Measurements from ENCODE around the gene ITGB4.

ITGB4 gene

DNA sequence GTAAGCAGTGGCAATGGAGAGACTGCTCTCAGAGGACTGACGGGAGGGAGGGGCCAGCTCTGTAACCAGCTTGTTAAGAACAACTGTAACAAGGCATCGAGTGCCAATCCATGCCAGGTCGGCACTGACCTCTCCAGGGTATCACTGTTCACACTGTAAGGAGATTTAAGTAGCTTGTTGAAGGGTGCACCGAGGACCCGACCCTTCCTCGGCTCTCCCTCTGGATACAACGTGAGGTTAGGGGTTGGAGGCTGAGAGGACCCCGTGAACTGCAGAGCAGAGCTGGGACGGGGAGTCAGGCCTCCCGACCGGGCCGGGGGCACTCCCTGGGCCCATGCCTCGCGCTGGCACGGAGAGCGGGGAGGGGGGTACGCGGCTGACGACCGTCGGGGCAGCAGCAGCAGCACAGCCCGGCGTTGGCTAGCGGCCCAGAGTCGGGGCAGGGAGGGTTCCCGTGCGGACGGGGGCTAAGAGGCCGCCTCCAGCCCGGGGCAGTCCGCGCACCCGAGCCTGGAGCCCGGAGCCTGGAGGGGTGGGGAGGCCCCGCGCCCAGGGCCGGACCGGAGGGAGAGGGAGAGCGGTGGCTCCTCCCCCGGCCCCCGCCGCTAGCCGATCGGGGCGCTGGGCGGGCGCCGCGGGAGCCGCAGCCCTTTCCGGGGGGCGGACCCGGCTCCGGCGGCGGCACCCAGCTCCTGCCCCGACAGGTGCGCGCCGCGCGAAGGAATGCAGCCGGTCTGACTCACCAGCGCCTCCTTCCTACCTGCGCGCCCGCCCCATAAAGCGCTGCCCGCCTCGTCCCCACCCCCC lies at the start of gene ITGB4:
Gene ITGB4, plus strand, starts transcription at position 804 of the 807 bp plus-strand sequence. CDS start 3,245 bp downstream, outside the sequence.
- peak; percentile 20 for DNase-seq (ENCODE audit: low read depth, low spot score)

DNA sequence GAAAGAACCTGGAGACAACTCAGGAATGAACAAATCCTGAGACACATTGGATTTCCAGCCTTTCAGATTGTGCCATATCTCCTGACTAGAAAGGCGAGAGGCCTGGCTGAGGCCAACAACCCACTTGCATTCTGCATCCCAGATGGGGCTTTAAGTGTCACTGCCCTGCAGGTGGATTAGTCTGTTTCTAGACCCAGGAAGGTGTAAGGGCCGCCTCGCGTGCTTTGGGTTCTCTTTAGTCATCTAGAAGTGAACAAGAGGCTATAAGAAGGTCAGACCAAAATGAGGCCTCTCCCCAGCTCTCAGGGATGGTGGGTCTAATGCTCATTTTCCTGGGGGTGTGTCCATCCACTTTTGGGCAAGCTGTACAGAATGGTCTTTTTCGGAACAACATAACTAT lies 49.2 kb upstream of the ITGB4 start:
- DNase-seq (ENCODE audit: low read depth, low spot score): no peak

GRCh38 chr17:75673487-75673886 lies 47.8 kb upstream of the ITGB4 start:
- DNase-seq (ENCODE audit: low read depth, low spot score): no peak

DNA sequence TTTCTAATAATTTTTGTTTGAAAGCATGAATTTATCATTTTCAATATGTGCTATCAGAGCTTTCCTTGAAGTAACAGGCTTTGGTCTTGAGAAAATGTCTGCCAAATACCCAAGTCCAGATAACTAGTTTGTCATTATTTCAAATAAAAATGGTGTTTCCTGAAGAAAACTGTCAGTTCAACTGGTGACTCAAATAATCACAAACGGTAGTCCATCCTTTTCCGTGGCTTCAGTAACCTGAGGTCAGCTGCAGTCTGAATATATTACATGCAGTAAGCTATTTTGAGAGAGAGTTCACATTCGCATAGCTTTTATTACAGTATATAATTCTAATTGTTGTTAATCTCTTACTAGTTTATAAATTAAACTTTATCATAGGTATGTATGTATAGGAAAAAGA lies 44.8 kb upstream of the ITGB4 start:
- DNase-seq (ENCODE audit: low read depth, low spot score): no peak

DNA sequence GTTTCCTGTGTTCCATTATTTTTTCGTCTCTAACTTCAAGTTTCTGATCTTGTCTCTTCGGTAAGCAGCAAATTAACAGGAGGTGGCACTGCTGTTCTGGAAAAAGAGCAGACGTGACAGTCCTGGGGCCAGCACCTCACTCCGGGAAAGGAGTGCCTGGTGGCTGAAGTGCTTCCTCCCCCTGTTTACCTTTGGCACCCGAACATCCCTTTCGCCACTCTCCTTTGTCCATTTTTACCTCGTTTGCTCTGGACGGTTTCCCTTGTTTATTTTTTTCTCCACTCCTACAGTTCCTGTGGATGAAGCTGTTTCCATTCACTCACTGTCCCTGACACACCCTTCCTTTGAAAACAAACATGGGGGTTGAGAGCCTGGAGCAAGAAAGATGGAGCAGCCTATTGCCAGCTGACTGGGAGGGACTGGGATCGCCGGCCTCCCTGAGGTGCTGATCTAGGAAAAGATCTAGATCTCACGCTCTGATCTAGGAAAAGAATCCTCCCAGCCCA lies 41.5 kb upstream of the ITGB4 start:
- no peak for DNase-seq (ENCODE audit: low read depth, low spot score)

DNA sequence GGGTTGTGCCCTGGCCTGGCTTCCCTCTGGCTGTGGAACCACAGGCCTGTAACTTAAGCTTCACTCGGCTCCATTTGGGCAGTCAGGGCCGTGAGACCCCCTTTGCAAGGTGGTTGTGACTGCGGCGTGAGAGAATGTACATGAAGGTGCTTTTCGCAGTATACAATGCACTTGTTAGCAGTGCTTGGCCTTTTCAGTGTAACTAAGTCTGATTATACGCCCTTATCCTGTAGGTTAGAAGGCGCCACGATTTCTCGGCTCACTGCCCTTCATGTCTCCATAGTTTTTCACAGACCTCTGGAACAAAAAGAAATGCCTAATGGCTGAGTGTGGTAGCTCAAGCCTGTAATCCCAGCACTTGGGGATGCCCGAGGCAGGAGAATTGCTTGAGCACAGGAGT lies 40.8 kb upstream of the ITGB4 start:
- no peak for DNase-seq (ENCODE audit: low read depth, low spot score)

- DNase-seq (ENCODE audit: low read depth, low spot score): no peak
These were observed 40.0 kb upstream of the ITGB4 start for GRCh38 chr17:75681289-75681688.

DNA sequence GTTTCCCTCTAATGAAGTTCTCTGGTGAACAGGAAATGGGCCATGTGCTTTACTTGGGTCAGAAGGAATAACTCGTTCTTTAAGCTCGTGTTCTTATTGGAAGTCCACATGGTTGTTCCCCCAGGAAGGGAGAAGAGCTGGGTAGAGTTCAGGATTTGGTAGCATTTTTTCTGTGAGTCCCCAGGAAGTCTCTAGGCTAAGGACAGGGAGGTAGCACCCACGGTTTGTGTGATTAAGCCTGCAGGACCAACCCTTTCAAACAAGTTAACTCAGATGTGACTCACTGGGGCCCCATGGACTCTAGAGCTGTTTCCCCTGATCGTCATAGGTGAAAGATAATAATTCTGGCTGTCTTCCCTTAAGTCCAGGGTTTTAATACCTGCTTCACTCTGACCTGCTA lies 37.7 kb upstream of the ITGB4 start:
- no peak for DNase-seq (ENCODE audit: low read depth, low spot score)

DNA sequence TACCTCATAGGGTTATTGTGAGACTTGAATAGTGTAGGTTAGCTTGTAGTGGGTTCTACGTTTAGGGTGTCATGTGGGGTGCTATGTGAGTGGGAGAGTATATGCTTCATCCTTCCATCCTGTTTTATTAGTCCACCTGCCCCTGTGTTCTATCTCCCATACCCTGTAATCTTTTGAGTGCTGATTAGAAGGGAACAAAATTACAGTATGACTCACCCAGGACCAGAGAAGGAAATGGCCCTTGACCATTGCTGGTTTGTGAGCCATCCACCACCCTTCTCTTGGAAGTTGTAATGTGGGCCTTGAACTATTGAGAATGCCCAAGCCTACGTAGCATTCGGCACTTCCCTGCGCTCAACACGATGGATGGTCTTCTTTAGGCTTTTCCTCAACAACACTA lies 37.0 kb upstream of the ITGB4 start:
- DNase-seq (ENCODE audit: low read depth, low spot score): no peak

DNA sequence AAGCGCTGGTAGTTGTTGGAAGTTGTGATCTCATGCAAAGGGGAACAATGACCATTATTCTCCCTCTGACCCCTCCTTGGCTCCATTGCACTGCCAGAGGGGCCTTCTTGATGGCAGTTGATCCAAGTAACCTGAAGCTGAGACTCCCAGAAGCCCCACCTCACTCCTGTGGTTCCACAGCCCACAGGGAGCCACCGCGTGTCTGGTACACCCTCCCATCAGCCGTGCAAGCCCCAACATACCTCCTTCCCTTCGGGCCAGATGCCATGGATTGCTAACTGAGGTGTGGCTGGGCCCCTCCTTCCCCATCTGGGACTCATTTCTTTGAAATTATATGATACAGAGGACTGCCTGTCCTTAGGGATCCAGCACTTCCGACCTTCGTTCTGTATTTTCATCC lies 36.3 kb upstream of the ITGB4 start:
- no peak for DNase-seq (ENCODE audit: low read depth, low spot score)

GRCh38 chr17:75685499-75685898 lies 35.8 kb upstream of the ITGB4 start:
- DNase-seq (ENCODE audit: low read depth, low spot score): no peak

DNA sequence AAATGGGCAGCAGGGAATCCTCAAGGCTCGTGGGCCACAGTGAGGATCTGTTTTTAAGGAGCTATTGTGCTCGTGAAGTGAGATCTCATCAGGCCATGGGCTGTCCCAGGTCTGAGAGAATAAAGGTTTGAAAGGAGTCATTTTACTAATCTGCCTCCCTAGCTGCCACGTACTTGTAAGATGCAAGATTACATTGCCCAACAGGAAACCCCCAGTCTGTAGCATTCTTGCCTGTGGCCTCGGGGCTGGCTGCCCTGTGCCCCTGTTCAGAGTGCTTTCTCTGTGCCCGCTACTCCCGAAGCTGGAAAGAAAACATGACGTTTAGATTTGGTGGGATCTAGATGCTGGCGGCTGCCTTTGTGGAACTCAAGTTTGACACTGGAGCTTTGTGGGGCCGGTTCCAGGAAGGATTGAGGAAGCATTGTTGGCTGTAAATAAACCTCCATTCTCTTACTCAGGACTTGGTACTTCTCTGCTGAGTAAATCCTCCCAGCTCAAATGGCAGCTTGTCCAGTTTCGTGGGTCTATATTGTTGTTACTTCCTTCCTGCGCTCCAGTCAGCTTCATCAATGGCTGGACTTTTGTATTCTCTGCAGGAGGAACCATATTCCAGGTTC lies 32.9 kb upstream of the ITGB4 start:
- no peak for DNase-seq (ENCODE audit: low read depth, low spot score)

DNA sequence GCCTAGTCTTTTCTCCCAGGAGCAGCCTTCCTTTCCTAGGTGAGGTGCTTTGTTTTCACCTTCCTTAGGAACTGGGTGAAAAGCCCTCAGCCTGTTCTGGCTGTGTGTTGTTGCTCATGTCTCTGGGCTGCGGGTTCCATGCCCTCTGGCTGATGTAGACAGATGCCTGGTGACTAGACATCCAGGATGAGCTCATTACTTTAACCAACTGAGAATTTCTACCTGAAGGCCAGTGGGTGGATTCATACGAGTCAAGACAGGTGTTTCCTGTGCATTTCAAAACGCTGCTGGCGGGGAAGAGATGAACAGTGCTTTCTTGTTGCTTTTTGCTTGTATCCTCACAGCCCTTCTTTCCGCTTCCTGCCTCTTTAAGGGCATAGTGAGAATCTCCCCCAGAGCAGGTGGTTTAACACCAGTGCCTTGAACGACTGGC lies 31.8 kb upstream of the ITGB4 start:
- DNase-seq (ENCODE audit: low read depth, low spot score): no peak

DNA sequence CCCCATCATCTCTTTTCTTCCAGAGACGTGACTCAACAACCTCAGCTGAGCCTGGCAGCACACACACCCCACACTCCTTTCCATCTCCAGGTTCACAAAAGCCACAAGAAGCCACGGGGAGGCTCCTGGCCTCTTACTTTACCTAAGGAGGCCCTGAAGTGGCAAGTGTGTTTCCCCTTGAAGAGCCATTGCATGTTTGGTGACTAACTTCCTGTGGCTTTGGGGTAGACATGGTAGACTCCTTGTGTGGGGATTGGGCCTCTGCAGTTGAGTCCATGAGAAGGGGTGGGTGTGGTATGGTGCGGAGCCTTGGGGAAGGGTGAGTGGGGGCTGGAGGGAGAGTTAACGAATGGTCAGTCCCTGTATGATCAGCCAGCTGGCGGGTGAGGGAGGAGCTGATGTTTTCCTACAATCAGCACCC lies 29.9 kb upstream of the ITGB4 start:
- no peak for DNase-seq (ENCODE audit: low read depth, low spot score)

GRCh38 chr17:75691801-75692626 lies 29.2 kb upstream of the ITGB4 start:
- DNase-seq (ENCODE audit: low read depth, low spot score): no peak

DNA sequence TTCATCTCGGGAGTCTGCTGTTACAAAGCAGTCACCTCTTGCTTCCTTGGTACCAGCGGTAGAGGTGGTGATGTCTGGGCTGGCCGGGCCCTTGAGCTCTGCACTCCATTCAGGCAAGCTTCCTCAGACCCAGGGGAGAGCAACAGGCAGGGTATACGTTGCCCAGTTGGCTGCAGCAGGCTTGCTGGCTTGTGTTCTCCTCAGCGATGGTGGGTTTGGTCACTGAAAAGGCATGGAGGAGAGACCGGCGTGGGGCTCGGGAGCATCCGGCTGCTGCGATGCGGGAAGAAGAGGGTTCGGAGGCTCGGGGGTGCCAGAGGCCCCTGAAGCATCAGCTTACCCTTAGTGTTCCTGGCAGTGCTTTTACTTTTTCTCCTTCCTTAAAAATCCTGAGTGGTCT lies 28.3 kb upstream of the ITGB4 start:
- DNase-seq (ENCODE audit: low read depth, low spot score): no peak

DNA sequence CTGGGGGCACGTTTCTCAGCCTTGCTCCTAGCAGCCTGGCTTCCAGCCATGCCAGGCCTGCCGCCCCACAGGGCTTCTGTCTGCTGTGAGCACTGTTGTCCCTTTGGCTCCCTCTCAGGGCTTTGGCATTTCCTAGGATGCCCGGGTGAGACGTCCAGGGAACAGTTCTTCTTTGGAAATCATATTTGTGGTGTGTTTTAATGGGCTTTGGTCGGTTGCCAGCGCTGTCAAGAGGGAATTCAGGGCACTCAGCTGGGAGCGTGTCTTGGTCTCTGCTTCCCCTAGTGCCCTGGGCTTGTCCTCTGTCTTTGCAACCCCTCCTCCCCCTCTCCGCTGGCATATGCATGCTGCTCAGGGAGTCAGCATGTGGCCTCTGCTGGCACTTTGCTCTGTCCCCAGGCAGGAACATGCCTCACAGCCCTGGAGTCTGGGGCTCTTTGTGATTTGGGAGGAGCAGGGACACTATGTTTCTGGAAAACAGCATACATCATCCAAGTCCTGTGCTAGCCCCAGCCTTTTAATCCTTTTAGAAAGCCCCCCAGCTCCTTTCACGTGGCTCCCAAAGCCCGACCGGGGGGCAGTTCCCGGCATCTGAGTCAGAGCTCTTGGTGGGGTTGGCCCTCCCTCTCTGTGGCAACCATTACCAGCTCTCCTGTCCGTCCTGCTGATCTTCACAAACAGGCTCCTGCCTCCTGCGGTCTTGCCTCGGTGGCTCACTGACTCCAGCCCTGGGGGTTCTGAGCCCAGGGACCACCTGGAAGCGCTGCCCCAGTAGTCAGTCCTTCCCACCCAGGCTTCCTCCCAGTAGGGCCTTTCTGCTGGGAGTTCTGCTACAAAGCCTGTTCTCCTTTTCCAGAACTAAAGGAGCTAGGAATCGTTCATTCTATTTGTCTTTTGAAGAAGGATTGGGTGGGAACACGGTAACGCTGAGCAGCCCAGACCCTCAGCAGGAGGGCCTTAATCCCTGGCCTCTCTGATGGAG lies 27.5 kb upstream of the ITGB4 start:
- DNase-seq (ENCODE audit: low read depth, low spot score): peak; percentile 25

- no peak for DNase-seq (ENCODE audit: low read depth, low spot score)
These were observed 26.7 kb upstream of the ITGB4 start for GRCh38 chr17:75694536-75694935.

DNA sequence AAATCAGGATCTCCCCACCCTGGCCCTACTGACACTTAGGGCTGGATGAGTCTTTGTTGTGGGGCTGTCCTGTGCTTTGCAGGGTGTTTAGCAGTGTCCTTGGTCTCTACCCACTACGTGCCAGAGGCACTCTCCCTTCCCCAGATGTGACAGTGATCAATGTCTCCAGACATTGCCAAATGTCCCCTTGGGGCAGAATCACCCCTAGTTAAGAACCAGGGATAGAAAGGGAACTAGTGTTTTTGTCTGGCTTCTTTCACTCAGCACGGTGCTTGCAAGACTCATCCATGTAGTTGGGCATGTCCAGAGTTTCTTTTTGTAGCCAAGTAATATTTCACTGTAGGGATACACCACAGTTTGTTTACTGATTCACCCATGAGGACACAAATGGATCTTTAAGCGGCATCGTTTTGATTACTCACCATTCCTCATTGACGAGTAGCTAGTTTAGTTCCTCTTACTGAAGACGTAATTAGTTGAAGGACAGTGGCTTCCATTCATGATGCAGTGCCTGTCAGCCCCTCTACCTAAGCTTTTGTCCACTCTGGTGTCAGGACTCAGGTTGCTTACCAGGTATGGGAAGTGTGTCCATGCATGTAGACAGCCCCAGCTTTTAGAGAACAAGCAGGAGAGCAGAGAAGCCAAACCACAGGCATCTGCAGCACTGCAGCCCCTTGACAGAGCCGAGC lies 26.0 kb upstream of the ITGB4 start:
- no peak for DNase-seq (ENCODE audit: low read depth, low spot score)

DNA sequence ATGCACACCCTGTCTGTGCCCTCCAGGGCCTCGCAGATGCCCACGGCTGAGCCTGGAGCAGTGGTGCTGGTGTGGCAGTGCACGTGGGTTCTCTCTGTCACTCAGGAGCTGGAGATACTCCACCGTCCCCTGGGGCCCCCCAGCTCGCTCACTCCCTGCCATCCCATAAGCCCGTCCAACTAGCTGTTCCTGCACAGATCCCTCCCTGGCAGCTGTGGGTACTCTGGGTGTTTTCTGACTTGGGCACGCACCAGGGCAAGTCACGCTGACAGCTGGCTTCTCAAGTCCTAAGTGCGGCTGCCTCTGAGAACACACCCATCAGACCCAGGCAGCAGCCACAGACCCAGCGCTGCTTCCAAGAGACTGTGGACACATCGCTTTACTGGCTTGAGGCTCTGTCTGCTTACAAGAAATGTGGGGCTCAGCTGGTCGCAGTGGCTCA lies 25.4 kb upstream of the ITGB4 start:
- no peak for DNase-seq (ENCODE audit: low read depth, low spot score)
